Measurements from ENCODE around the gene SRSF10.
"Not testable (repeated sequence)": the region's sequence is repeated elsewhere in the genome, so short reads cannot be mapped to it uniquely, and the experiment has no call there.

The SRSF10 gene

DNA sequence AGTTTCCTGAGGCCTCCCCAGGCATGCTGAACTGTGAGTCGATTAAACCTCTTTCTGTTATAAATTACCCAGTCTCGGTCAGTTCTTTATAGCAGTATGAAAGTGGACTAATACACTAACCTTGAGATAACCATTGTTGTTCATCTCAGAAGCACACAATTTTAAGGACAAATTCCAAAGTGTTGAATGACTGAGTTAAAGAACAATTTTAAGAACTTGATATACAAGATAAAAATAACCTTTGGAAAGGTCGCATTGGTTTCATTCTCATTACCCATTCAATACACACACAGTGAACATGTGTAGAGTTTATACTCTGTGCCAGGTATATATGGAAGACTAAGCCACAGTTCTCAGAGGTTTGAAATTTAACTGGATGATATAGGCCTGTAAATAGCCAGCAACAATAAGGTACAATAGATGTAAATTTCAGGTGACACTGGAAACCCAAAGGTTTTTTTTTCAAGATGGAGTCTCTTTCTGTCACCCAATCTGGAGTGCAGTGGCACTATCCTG is 19.1 kb upstream of the SRSF10 start:
- FAIRE-seq (no peak), DNase-seq (ENCODE audit: insufficient read length, low spot score) (no peak)
- no peak for TF ChIP-seq POU2F2 (IDR thresholded peaks at IDR 0.05; ENCODE audit: low read depth, low read length)
- TF ChIP-seq POLR2AphosphoS5 (IDR thresholded peaks at IDR 0.05; ENCODE audit: low read depth, low read length), result no peak
- TF ChIP-seq TAF1 (IDR thresholded peaks at IDR 0.05; ENCODE audit: low read depth, low read length), result no peak
- no peak for TF ChIP-seq POLR2A (IDR thresholded peaks at IDR 0.05; ENCODE audit: low read depth, low read length)
- no peak for TF ChIP-seq SPI1 (IDR thresholded peaks at IDR 0.05; ENCODE audit: low read depth, low read length)
- TF ChIP-seq PAX5 (IDR thresholded peaks at IDR 0.05; ENCODE audit: insufficient read depth, low read length, severe bottlenecking), result no peak

DNA sequence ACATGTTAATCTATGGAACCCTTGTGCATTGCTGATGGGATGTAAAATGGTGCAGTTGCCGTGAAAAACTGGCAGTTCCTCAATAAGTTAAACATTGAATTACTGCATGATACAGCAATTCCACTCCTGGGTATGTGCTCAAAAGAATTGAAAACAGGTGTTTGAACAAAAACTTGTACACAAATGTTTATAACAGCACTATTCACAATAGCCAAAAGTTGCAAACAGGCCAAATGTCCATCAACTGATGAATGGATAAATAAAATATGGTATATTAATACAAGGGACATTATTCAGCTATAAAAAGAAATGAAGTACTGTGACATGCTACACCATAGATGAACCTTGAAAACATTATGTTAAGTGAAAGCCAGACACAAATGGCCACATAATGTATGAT is 17.7 kb upstream of the SRSF10 start:
- DNase-seq (ENCODE audit: insufficient read length, low spot score) (no peak), FAIRE-seq (no peak)
- TF ChIP-seq POLR2A (IDR thresholded peaks at IDR 0.05; ENCODE audit: low read depth, low read length) (no peak), PAX5 (IDR thresholded peaks at IDR 0.05; ENCODE audit: insufficient read depth, low read length, severe bottlenecking) (no peak), SPI1 (IDR thresholded peaks at IDR 0.05; ENCODE audit: low read depth, low read length) (0 out of 2 replicates have a peak, but pooled peaks have one; percentile 5), POLR2AphosphoS5 (IDR thresholded peaks at IDR 0.05; ENCODE audit: low read depth, low read length) (no peak)

DNA sequence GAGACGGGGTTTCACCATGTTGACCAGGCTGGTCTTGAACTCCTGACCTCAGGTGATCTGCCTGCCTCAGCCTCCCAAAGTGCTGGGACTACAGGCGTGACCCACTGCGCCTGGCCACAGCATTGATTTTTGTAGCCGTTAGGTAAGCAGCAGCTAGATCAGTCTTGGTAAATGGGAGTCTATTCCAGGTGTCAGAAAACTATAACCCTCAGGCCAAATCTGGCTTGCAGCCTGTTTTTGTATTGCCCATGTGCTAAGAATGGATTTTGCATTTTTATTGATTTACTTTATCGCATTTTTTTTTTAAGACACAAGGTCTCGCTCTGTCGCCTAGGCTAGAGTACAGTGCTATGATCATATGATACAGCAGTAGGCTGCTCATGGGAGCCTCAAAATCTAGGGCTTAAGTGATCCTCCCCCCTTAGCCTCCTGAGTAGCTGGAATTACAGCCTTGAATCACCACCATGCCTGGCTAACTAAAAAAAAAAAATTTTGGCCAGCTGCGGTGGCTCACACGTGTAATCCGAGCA is 16.6 kb upstream of the SRSF10 start:
- DNase-seq (ENCODE audit: insufficient read length, low spot score) (no peak), FAIRE-seq (no peak)
- TF ChIP-seq POU2F2 (IDR thresholded peaks at IDR 0.05; ENCODE audit: low read depth, low read length) (no peak), POLR2AphosphoS5 (IDR thresholded peaks at IDR 0.05; ENCODE audit: low read depth, low read length) (no peak), POLR2A (IDR thresholded peaks at IDR 0.05; ENCODE audit: low read depth, low read length) (no peak), TAF1 (IDR thresholded peaks at IDR 0.05; ENCODE audit: low read depth, low read length) (no peak), PAX5 (IDR thresholded peaks at IDR 0.05; ENCODE audit: insufficient read depth, low read length, severe bottlenecking) (no peak), SPI1 (IDR thresholded peaks at IDR 0.05; ENCODE audit: low read depth, low read length) (no peak)

- no peak for FAIRE-seq
- no peak for DNase-seq (ENCODE audit: insufficient read length, low spot score)
- TF ChIP-seq POLR2AphosphoS5 (IDR thresholded peaks at IDR 0.05; ENCODE audit: low read depth, low read length) (no peak), POU2F2 (IDR thresholded peaks at IDR 0.05; ENCODE audit: low read depth, low read length) (no peak)
Measured at GRCh38 chr1:23995431-23995837, 15.3 kb upstream of the SRSF10 start.

GRCh38 chr1:23992011-23992410 is 11.9 kb upstream of the SRSF10 start:
- FAIRE-seq; DNase-seq (ENCODE audit: insufficient read length, low spot score): not testable (repeated sequence)

DNA sequence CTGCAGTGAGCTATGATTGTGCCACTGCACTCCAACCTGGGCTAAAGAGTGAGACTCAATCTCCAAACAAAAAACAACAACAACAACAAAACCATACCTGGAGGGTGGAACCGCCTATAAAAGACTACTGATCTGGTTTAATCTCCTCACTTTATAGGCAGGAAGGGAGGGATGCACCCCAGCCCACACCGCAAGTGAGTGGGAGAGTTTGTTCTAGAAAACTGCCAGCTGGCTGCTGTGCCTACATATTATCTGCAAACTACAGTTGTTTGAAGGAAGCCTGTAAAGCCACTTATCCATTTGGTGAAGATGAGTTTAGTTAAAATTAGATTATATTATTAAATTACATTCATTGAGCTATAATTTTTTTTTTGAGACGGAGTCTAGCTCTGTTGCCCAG is 9.1 kb upstream of the SRSF10 start:
- FAIRE-seq (no peak), DNase-seq (ENCODE audit: insufficient read length, low spot score) (no peak)
- no peak for TF ChIP-seq POLR2AphosphoS5 (IDR thresholded peaks at IDR 0.05; ENCODE audit: low read depth, low read length)
- TF ChIP-seq SPI1 (IDR thresholded peaks at IDR 0.05; ENCODE audit: low read depth, low read length), result no peak
- TF ChIP-seq POLR2A (IDR thresholded peaks at IDR 0.05; ENCODE audit: low read depth, low read length), result no peak
- TF ChIP-seq PAX5 (IDR thresholded peaks at IDR 0.05; ENCODE audit: insufficient read depth, low read length, severe bottlenecking), result no peak
- TF ChIP-seq TAF1 (IDR thresholded peaks at IDR 0.05; ENCODE audit: low read depth, low read length), result no peak
- no peak for TF ChIP-seq POU2F2 (IDR thresholded peaks at IDR 0.05; ENCODE audit: low read depth, low read length)

GRCh38 chr1:23987038-23987437 is 6.9 kb upstream of the SRSF10 start:
- FAIRE-seq; DNase-seq (ENCODE audit: insufficient read length, low spot score): not testable (repeated sequence)

DNA sequence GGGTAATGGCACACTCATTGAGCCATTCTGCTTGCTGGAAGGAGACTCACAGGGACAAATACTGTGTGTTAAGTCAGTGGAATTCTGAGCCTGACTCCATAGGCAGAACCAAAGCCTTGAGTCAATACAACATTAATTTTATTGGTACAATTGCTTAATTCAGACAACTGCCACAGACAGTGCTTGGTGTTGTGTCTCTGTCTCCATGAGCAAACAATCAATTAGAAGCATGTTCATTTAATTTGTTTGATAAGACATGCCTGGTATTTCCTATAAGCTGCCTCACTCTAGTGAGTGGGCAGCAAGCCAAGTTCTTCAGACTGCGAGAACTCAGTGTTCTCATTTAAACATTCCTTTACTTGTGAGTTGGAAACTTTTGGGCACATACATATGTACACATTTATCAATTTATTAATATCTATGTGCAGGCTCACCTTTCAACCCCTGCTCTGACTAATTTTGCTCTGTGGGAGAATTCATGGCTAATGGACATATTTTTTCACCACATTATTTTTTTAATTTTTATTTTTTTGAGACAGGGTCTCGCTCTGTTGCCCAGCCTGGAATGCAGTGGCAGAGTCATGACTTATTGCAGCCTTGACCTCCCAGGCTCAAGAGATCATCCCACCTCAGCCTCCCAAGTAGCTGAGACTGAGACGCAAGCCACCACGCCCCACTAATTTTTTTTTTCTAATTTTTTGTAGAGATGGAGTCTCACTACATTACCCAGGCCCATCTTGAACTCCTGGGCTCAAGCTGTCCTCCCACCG is 4.5 kb upstream of the SRSF10 start:
- TF ChIP-seq POU2F2 (IDR thresholded peaks at IDR 0.05; ENCODE audit: low read depth, low read length) (no peak), SPI1 (IDR thresholded peaks at IDR 0.05; ENCODE audit: low read depth, low read length) (no peak), POLR2A (IDR thresholded peaks at IDR 0.05; ENCODE audit: low read depth, low read length) (no peak)
- FAIRE-seq (no peak), DNase-seq (ENCODE audit: insufficient read length, low spot score) (no peak)

DNA sequence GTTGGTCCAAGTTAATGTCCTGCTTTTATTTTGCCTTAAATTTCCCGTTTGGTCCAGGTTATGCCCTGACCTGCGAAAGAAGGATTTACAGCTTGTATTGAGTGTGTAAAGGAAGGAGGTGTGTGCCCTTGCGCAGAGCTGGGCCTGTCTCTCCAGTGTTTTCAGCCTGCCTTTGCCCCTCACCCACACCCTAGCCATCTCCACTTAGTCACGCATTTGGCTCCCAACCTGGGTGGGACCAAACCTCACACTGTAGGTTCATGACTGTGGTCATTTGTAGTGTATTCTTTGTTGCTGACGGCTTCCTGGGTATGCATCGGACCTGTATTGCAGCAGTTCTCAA is 572 bp upstream of the SRSF10 start:
- DNase-seq (ENCODE audit: insufficient read length, low spot score), result peak; percentile 44
- no peak for FAIRE-seq
- TF ChIP-seq TAF1 (IDR thresholded peaks at IDR 0.05; ENCODE audit: low read depth, low read length) (no peak), POLR2AphosphoS5 (IDR thresholded peaks at IDR 0.05; ENCODE audit: low read depth, low read length) (peak; percentile 46; the same call in 1 of the 2 replicates), SPI1 (IDR thresholded peaks at IDR 0.05; ENCODE audit: low read depth, low read length) (no peak), PAX5 (IDR thresholded peaks at IDR 0.05; ENCODE audit: insufficient read depth, low read length, severe bottlenecking) (no peak), POU2F2 (IDR thresholded peaks at IDR 0.05; ENCODE audit: low read depth, low read length) (no peak; the same call in 1 of the 2 replicates)

DNA sequence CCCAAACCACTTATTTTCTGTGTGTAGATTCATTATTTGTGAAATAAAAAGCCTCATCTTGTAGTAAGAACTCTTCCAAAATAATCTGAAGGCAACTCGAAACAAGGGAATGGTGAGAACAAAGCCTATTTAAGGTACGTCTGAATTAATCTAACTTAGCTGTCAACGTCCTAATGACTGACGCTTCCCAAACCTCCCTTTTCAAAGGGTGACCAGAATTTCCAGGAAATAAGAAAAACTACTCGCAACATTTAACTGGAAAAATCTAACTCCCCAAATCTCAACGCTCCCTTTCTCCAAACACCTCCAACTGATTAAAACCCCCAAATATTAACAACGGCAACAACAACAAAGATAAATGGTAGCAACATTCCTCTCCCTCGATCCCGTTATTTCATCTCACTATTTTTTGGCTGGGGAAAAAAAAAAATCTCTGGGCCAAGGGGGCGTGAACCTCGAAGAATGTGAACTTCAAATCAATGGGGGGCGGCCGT is 693 bp downstream of the SRSF10 start:
- no peak for TF ChIP-seq POLR2A (IDR thresholded peaks at IDR 0.05; ENCODE audit: low read depth, low read length)
- no peak for TF ChIP-seq SPI1 (IDR thresholded peaks at IDR 0.05; ENCODE audit: low read depth, low read length)
- no peak for TF ChIP-seq PAX5 (IDR thresholded peaks at IDR 0.05; ENCODE audit: insufficient read depth, low read length, severe bottlenecking)
- TF ChIP-seq POLR2AphosphoS5 (IDR thresholded peaks at IDR 0.05; ENCODE audit: low read depth, low read length), result no peak
- no peak for TF ChIP-seq POU2F2 (IDR thresholded peaks at IDR 0.05; ENCODE audit: low read depth, low read length)
- TF ChIP-seq TAF1 (IDR thresholded peaks at IDR 0.05; ENCODE audit: low read depth, low read length), result no peak
- FAIRE-seq (peak; percentile 28), DNase-seq (ENCODE audit: insufficient read length, low spot score) (no peak)

Data from GM12891 (cell line).